WTC11 (cell line): ENCODE measurements around the gene MRLN. TPM values are rescaled to one million over a fixed set of nuclear protein-coding genes. Genes with fewer than 3 reads are reported as not detected.

Experiments used
- ATAC-seq: fragments of 200-7000 bp; cut with Tn5 transposase; 2 replicates; pipeline ENCODE4 v1.10.0; 2021; ENCODE audit warnings: mild to moderate bottlenecking, moderate library complexity
- CTCF ChIA-PET: fragments of 300-600 bp; sonication (Branson Sonifier 250); formaldehyde crosslinking; loops from one replicate; lab custom pipeline; 2021; ENCODE audit warnings: antibody characterized with exemption; lab: Charles Lee
- POLR2A ChIA-PET: fragments of 350-600 bp; sonication (Branson Sonifier 250); formaldehyde crosslinking; loops from one replicate; lab custom pipeline; 2021; ENCODE audit warnings: antibody characterized with exemption; lab: Charles Lee
- DNase-seq: peaks from one replicate; pipeline ENCODE4 v3.0.0; 2021; ENCODE audit warnings: low spot score
- H3K27ac Mint-ChIP-seq: 2 replicates; pipeline ENCODE4 v1.8.0; 2021; ENCODE audit warnings: mixed read lengths
- H3K27me3 Mint-ChIP-seq: 2 replicates; pipeline ENCODE4 v1.8.0; 2021; ENCODE audit warnings: low read depth, mild to moderate bottlenecking, moderate library complexity, mixed read lengths
- H3K36me3 Mint-ChIP-seq: 2 replicates; pipeline ENCODE4 v1.8.0; 2021; ENCODE audit warnings: mixed read lengths
- H3K4me1 Mint-ChIP-seq: 2 replicates; pipeline ENCODE4 v1.8.0; 2022; ENCODE audit warnings: mixed read lengths
- H3K4me3 Mint-ChIP-seq: 2 replicates; pipeline ENCODE4 v1.8.0; 2021; ENCODE audit warnings: mild to moderate bottlenecking, moderate library complexity, mixed read lengths
- H3K9me3 Mint-ChIP-seq: 2 replicates; pipeline ENCODE4 v1.8.0; 2021; ENCODE audit warnings: mixed read lengths
- ARID4B ChIP-seq: sonication (generic); formaldehyde crosslinking; IDR thresholded peaks from 2 replicates; pipeline ENCODE4 v1.8.0; 2023; ENCODE audit warnings: missing genetic modification reagents, mild to moderate bottlenecking, borderline replicate concordance
- E2F1 ChIP-seq: sonication (generic); formaldehyde crosslinking; IDR thresholded peaks from 2 replicates; pipeline ENCODE4 v1.8.0; 2022; ENCODE audit warnings: mild to moderate bottlenecking, missing genetic modification reagents
- FOXJ3 ChIP-seq: sonication (generic); formaldehyde crosslinking; IDR thresholded peaks from 2 replicates; pipeline ENCODE4 v1.9.0; 2021; ENCODE audit warnings: missing genetic modification reagents, mild to moderate bottlenecking, borderline replicate concordance
- HMGXB4 ChIP-seq: sonication (generic); formaldehyde crosslinking; IDR thresholded peaks from 2 replicates; pipeline ENCODE4 v1.8.1; 2023; ENCODE audit warnings: mild to moderate bottlenecking, moderate library complexity, missing genetic modification reagents
- IRF1 ChIP-seq: sonication (generic); formaldehyde crosslinking; IDR thresholded peaks from 2 replicates; pipeline ENCODE4 v1.8.0; 2023; ENCODE audit warnings: missing genetic modification reagents
- JAZF1 ChIP-seq: fragments of 250-450 bp; sonication (Bioruptor Pico); IDR thresholded peaks from 2 replicates; pipeline ENCODE4 v1.9.0; 2021; ENCODE audit warnings: moderate library complexity, mild to moderate bottlenecking, inconsistent platforms
- JUN ChIP-seq: sonication (generic); formaldehyde crosslinking; IDR thresholded peaks from 2 replicates; pipeline ENCODE4 v1.8.0; 2023; ENCODE audit warnings: mild to moderate bottlenecking, missing genetic modification reagents
- MXD4 ChIP-seq: fragments of 250-450 bp; sonication (Bioruptor Pico); IDR thresholded peaks from 2 replicates; pipeline ENCODE4 v1.8.0; 2021; ENCODE audit warnings: mild to moderate bottlenecking, moderate library complexity, borderline replicate concordance
- MYBL2 ChIP-seq: sonication (generic); formaldehyde crosslinking; IDR thresholded peaks from 2 replicates; pipeline ENCODE4 v1.8.1; 2023; ENCODE audit warnings: mild to moderate bottlenecking, moderate library complexity, missing genetic modification reagents
- NFATC4 ChIP-seq: fragments of 250-450 bp; sonication (Bioruptor Pico); IDR thresholded peaks from 2 replicates; pipeline ENCODE4 v1.9.0; 2021; ENCODE audit warnings: mild to moderate bottlenecking
- NR2C2 ChIP-seq: sonication (generic); formaldehyde crosslinking; IDR thresholded peaks from 2 replicates; pipeline ENCODE4 v1.8.0; 2022; ENCODE audit warnings: mild to moderate bottlenecking, missing genetic modification reagents
- SOX15 ChIP-seq: fragments of 250-450 bp; sonication (Bioruptor Pico); IDR thresholded peaks from 2 replicates; pipeline ENCODE4 v1.9.0; 2021; ENCODE audit warnings: mild to moderate bottlenecking
- SP1 ChIP-seq: sonication (generic); formaldehyde crosslinking; conservative IDR thresholded peaks from 2 replicates; pipeline ENCODE4 v1.8.1; 2022; ENCODE audit warnings: missing genetic modification reagents
- STAT6 ChIP-seq: sonication (generic); formaldehyde crosslinking; conservative IDR thresholded peaks from 2 replicates; pipeline ENCODE4 v1.8.1; 2023; ENCODE audit warnings: mild to moderate bottlenecking, low read depth, missing genetic modification reagents, moderate library complexity
- TCF7 ChIP-seq: sonication (generic); formaldehyde crosslinking; IDR thresholded peaks from 2 replicates; pipeline ENCODE4 v1.8.0; 2022; ENCODE audit warnings: mild to moderate bottlenecking, low read depth, missing genetic modification reagents, moderate library complexity
- ZBTB21 ChIP-seq: sonication (generic); formaldehyde crosslinking; IDR thresholded peaks from 2 replicates; pipeline ENCODE4 v1.8.1; 2023; ENCODE audit warnings: mild to moderate bottlenecking, missing genetic modification reagents, borderline replicate concordance
- ZNF219 ChIP-seq: sonication (generic); formaldehyde crosslinking; IDR thresholded peaks from 2 replicates; pipeline ENCODE4 v1.8.0; 2023; ENCODE audit warnings: missing genetic modification reagents, mild to moderate bottlenecking, borderline replicate concordance
- ZNF232 ChIP-seq: sonication (generic); formaldehyde crosslinking; IDR thresholded peaks from 2 replicates; pipeline ENCODE4 v1.8.0; 2022; ENCODE audit warnings: mild to moderate bottlenecking, missing genetic modification reagents
- ZNF396 ChIP-seq: fragments of 250-450 bp; sonication (Bioruptor Pico); IDR thresholded peaks from 2 replicates; pipeline ENCODE4 v1.8.0; 2021; ENCODE audit warnings: mild to moderate bottlenecking, moderate library complexity, borderline replicate concordance
- ZNF423 ChIP-seq: fragments of 250-450 bp; sonication (Bioruptor Pico); IDR thresholded peaks from 2 replicates; pipeline ENCODE4 v2.1.2; 2022; ENCODE audit warnings: mild to moderate bottlenecking, moderate library complexity
- ZNF512 ChIP-seq: sonication (generic); formaldehyde crosslinking; IDR thresholded peaks from 2 replicates; pipeline ENCODE4 v1.8.1; 2022; ENCODE audit warnings: missing genetic modification reagents, borderline replicate concordance
- total RNA-seq: library from RNA; stranded (reverse); gene quantifications from 3 replicates; pipeline ENCODE4 v1.2.3, GENCODE V29; 2021

Gene MRLN
- total RNA-seq, 1 experiment from 2014 or later, result not detected

- no peak for TF ChIP-seq HMGXB4 (CRISPR knock-in tag)
- no peak for TF ChIP-seq NR2C2 (CRISPR knock-in tag)
- no peak for TF ChIP-seq ZBTB21 (CRISPR knock-in tag)
- no peak for TF ChIP-seq FOXJ3
- TF ChIP-seq MYBL2 (CRISPR knock-in tag), result no peak
- TF ChIP-seq ZNF232 (CRISPR knock-in tag), result no peak
- no peak for TF ChIP-seq ZNF423 (CRISPR knock-in tag)
These were observed 46.2 kb upstream of the MRLN start (continued) for GRCh38 chr10:59799421-59799820.

- ATAC-seq (no peak), DNase-seq (no peak)
- 0 out of 2 replicates have a peak overlapping the region, but pooled peaks have one; percentile 15 for H3K27ac Mint-ChIP-seq
- H3K4me3 Mint-ChIP-seq, result no peak overlapping the region
- TF ChIP-seq ZNF512 (CRISPR knock-in tag), result no peak
- no peak for TF ChIP-seq ZNF219 (CRISPR knock-in tag)
- no peak for TF ChIP-seq STAT6 (CRISPR knock-in tag)
- TF ChIP-seq JAZF1 (CRISPR knock-in tag), result no peak
- TF ChIP-seq ZNF232 (CRISPR knock-in tag), result no peak
- no peak for TF ChIP-seq TCF7 (CRISPR knock-in tag)
- no peak for TF ChIP-seq SOX15
- TF ChIP-seq SP1, result no peak
- TF ChIP-seq IRF1 (CRISPR knock-in tag), result no peak
- no peak for TF ChIP-seq JUN (CRISPR knock-in tag)
- TF ChIP-seq ZNF396 (CRISPR knock-in tag), result no peak
- no peak for TF ChIP-seq NFATC4
- TF ChIP-seq MXD4 (CRISPR knock-in tag), result no peak
- ChIA-PET CTCF (interaction anchor here (0.8 to 1.2 kb wide), 2 partner anchors 37 to 168 kb away, joined by 4 to 5 read pairs; no protein-coding TSS in a partner anchor), POLR2A (no interaction called here)
- H3K9me3 Mint-ChIP-seq, result no peaks in the 10 kb centered on the region
- peaks cover 4% of the 10 kb centered on the region; the same call in 1 of the 2 replicates for H3K4me1 Mint-ChIP-seq
- H3K27me3 Mint-ChIP-seq, result no peaks in the 10 kb centered on the region
- H3K36me3 Mint-ChIP-seq, result peaks cover 73% of the 10 kb centered on the region
These were observed 40.7 kb upstream of the MRLN start for GRCh38 chr10:59793919-59794318.

- ChIA-PET CTCF (interaction anchor here (1.2 kb wide), 1 partner anchor 38 kb away, joined by 5 read pairs; no protein-coding TSS in a partner anchor), POLR2A (no interaction called here)
- no peak for ATAC-seq
- Mint-ChIP-seq H3K27ac (no peak overlapping the region), H3K4me1 (peaks cover 4% of the 10 kb centered on the region; the same call in 1 of the 2 replicates), H3K4me3 (no peak overlapping the region), H3K9me3 (no peaks in the 10 kb centered on the region), H3K27me3 (no peaks in the 10 kb centered on the region), H3K36me3 (peaks cover 66% of the 10 kb centered on the region)
- DNase-seq, result no peak
- no peak for TF ChIP-seq ARID4B (CRISPR knock-in tag)
- TF ChIP-seq E2F1 (CRISPR knock-in tag), result no peak
These were observed 39.6 kb upstream of the MRLN start for GRCh38 chr10:59792812-59793211.
